Heart left ventricle (tissue), 16 donors: ENCODE measurements around the gene NUP43. TPM values are rescaled to one million over a fixed set of nuclear protein-coding genes. Genes with fewer than 3 reads are reported as not detected.
"Not testable (repeated sequence)": the region's sequence is repeated elsewhere in the genome, so short reads cannot be mapped to it uniquely, and the experiment has no call there.

Experiments
- ATAC-seq, 4 donors: fragments of 200-7000 bp; cut with Tn5 transposase; one replicate each; pipeline ENCODE4 v1.9.1; 2020 to 2022; ENCODE audit warnings: moderate library complexity in 4 of 4, mild to moderate bottlenecking in 3 of 4, moderate number of reproducible peaks in 1 of 4
- DNase-seq, 5 donors: peaks; one replicate each; pipeline ENCODE4 v3.0.0-alpha.2; 2020
- H3K27ac ChIP-seq, 12 donors: fragments of 200-600 bp; sonication (generic) in 4 of 12; one replicate each; pipeline versions ENCODE4 v1.5.0 to v1.8.0; 2016 to 2022; ENCODE audit warnings: mild to moderate bottlenecking in 2 of 12
- H3K27me3 ChIP-seq, 9 donors: fragments of 200-600 bp; sonication (generic) in 2 of 9; one replicate each; pipeline versions ENCODE4 v1.5.1 to v1.8.0; 2016 to 2022; ENCODE audit warnings: mild to moderate bottlenecking in 3 of 9
- H3K36me3 ChIP-seq, 9 donors: fragments of 200-600 bp; sonication (generic) in 2 of 9; one replicate each; pipeline versions ENCODE4 v1.5.0 to v1.8.0; 2018 to 2022; ENCODE audit warnings: mild to moderate bottlenecking in 2 of 9
- H3K4me1 ChIP-seq, 12 donors: fragments of 200-600 bp; sonication (generic) in 4 of 12; one replicate each; pipeline versions ENCODE4 v1.5.0 to v1.8.0; 2016 to 2022; ENCODE audit warnings: mild to moderate bottlenecking in 3 of 12
- H3K4me3 ChIP-seq, 12 donors: fragments of 200-600 bp; sonication (generic) in 4 of 12; one replicate each; pipeline versions ENCODE4 v1.5.0 to v1.8.0; 2017 to 2022; ENCODE audit warnings: mild to moderate bottlenecking in 9 of 12, moderate library complexity in 4 of 12
- H3K9me3 ChIP-seq, 12 donors: fragments of 200-600 bp; sonication (generic) in 4 of 12; one replicate each; pipeline versions ENCODE4 v1.5.0 to v1.8.0; 2016 to 2022; ENCODE audit warnings: mild to moderate bottlenecking in 1 of 12
- CTCF ChIP-seq, 12 donors: fragments of 200-600 bp; sonication (generic) in 4 of 12; IDR thresholded peaks; one replicate each; pipeline versions ENCODE4 v1.5.0 to v1.8.0; 2018 to 2022; ENCODE audit warnings: antibody characterized with exemption in 12 of 12, mild to moderate bottlenecking in 5 of 12
- POLR2A ChIP-seq, 2 donors: fragments of 450-650 bp; IDR thresholded peaks; one replicate each; pipeline ENCODE4 v1.6.1; 2017; ENCODE audit warnings: antibody characterized with exemption in 2 of 2, mild to moderate bottlenecking in 2 of 2, moderate library complexity in 2 of 2
- WGBS, 4 donors: extraction: QIAGEN DNeasy Blood & Tissue Kit in 2 of 4; methylation state at CpG; one replicate each; pipeline versions ENCODE4 v1.1.5 to v1.1.7; 2013 to 2018; 5-methylcytosine and 5-hydroxymethylcytosine counted together
- intact Hi-C, 10 donors: fragments of 100-400 bp; cut with DNase I; formaldehyde crosslinking; loops; one replicate each; pipeline versions ENCODE4 v1.11.1 to v1.14.2; 2022
- polyA plus RNA-seq, 2 donors: library from polyadenylated mRNA; stranded (reverse); fragments of 200-250 nt; gene quantifications; one replicate each; pipeline ENCODE4 v1.2.3, GENCODE V29; 2013
- total RNA-seq, 9 donors: library from RNA; depleted of rRNA in 2 of 9; stranded (reverse); fragments of >200 nt in 2 of 9; fragmentation: NEBNext Ultra II Directional in 3 of 9; extraction: Animal tissue kit (Norgen Biotek cat#: 25700) in 3 of 9; gene quantifications; one replicate each; pipeline versions ENCODE4 v1.1.0 to v1.2.4, GENCODE V29; 2016 to 2023
- donor health status: ischemic (EF 13 %, LVEDD 7.1; RV severe dilation, severe dysfunction).
- donor health status: healthy with polysubstance abuse.
- donor health status: DM: no; HTN: yes; CAD: no.
- donor health status: DM: no; HTN: no; CAD: no.
- donor health status: ischemic (EF 25% LVEDD 6.9; RV normal size, moderate dysfunction).
- donor health status: ischemic (EF 25% LVEDD 5.7; RV mildly dilated, moderate dysfunction).
- donor health status: healthy.
- donor health status: DM: yes; HTN: yes; CAD: no.
- donor health status: ischemic (EF 35%, LVEDD 5.7; RV mildly dilated, moderate dysfunction).
- donor health status: nonischemic (EF 11% LVEDD 7.7; RV severe dilation, severe dysfunction).
- donor health status: DM: yes; HTN: yes; CAD: no.
- donor health status: PGD.
- donor health status: ischemic (EF 29% LVEDD 5.4; RV normal size, mild dysfunction).
- donor health status: nonischemic (EF 23%, LVEDD 6.1; RV moderate dilation, normal function).

NUP43 gene
- total and polyA plus RNA-seq, 11 donors = 12.2 to 32.9 (median 25.7) TPM

GRCh38 chr6:149686230-149686629, 60.1 kb downstream of the NUP43 start:
- peaks cover 0 to 76% (median 61%) of the 10 kb centered on the region in 9 donors for H3K36me3 ChIP-seq
- intact Hi-C loops = no loop called here
- no peaks in the 10 kb centered on the region for H3K9me3 ChIP-seq
- DNase-seq (no peak), ATAC-seq (peak in 3 of 4 donors; percentile 32 to 38 (median 36))
- TF ChIP-seq POLR2A (IDR thresholded peaks at IDR 0.05) (no peak), CTCF (IDR thresholded peaks at IDR 0.05) (no peak)
- no peaks in the 10 kb centered on the region for H3K27me3 ChIP-seq
- peak overlapping the region in 4 of 12 donors; percentile 5 to 45 (median 26) for H3K27ac ChIP-seq
- 57 to 61% (median 57%) methylated on average over 7 of the region's 7 CpGs for WGBS, 4 donors
- H3K4me3 ChIP-seq = no peak overlapping the region
- peaks cover 0 to 17% (median 5%) of the 10 kb centered on the region in 12 donors for H3K4me1 ChIP-seq

- peak overlapping the region; percentile 5 to 79 (median 67) for H3K27ac ChIP-seq
- no peaks in the 10 kb centered on the region for H3K27me3 ChIP-seq
- H3K4me3 ChIP-seq = no peak overlapping the region
- intact Hi-C loops = no loop called here
- H3K36me3 ChIP-seq = peaks cover 0 to 70% (median 58%) of the 10 kb centered on the region in 9 donors
- peak in 2 of 5 donors; percentile 13 to 46 for DNase-seq
- no peaks in the 10 kb centered on the region for H3K9me3 ChIP-seq
- no peak for TF ChIP-seq POLR2A (IDR thresholded peaks at IDR 0.05)
- TF ChIP-seq CTCF (IDR thresholded peaks at IDR 0.05) = no peak
- H3K4me1 ChIP-seq = peaks cover 0 to 23% (median 8%) of the 10 kb centered on the region in 12 donors
- WGBS, 4 donors = 66 to 75% (median 68%) methylated on average over 4 of the region's 4 CpGs
- ATAC-seq = peak; percentile 79 to 93 (median 91)
These were observed 63.0 kb downstream of the NUP43 start for GRCh38 chr6:149683256-149683859.

- H3K27me3 ChIP-seq, ATAC-seq, H3K9me3 ChIP-seq, DNase-seq, H3K4me3 ChIP-seq, intact Hi-C loops: not testable (repeated sequence)
- Histone ChIP-seq H3K27ac (peak overlapping the region in 4 of 12 donors; percentile 1 to 11 (median 4)), H3K36me3 (peaks cover 0 to 76% (median 60%) of the 10 kb centered on the region in 9 donors), H3K4me1 (peaks cover 0 to 23% (median 8%) of the 10 kb centered on the region in 12 donors)
- WGBS, 4 donors = 92 to 95% (median 93%) methylated on average over 14 of the region's 14 CpGs
These were observed 64.5 kb downstream of the NUP43 start for GRCh38 chr6:149681845-149682244.

- TF ChIP-seq POLR2A (IDR thresholded peaks at IDR 0.05) = no peak
- no peak for TF ChIP-seq CTCF (IDR thresholded peaks at IDR 0.05)
- peak overlapping the region in 6 of 12 donors; percentile 1 to 30 (median 8) for H3K27ac ChIP-seq
- intact Hi-C loops = no loop called here
- H3K9me3 ChIP-seq = no peaks in the 10 kb centered on the region
- peaks cover 0 to 21% (median 6%) of the 10 kb centered on the region in 12 donors for H3K4me1 ChIP-seq
- DNase-seq = no peak
- no peaks in the 10 kb centered on the region for H3K27me3 ChIP-seq
- H3K4me3 ChIP-seq = no peak overlapping the region
- no peak for ATAC-seq
- peaks cover 0 to 81% (median 65%) of the 10 kb centered on the region in 9 donors for H3K36me3 ChIP-seq
These were observed 65.1 kb downstream of the NUP43 start for GRCh38 chr6:149681209-149681608.
